PC-3 (cell line): ENCODE measurements around the gene ATXN1L. TPM values are rescaled to one million over a fixed set of nuclear protein-coding genes. Genes with fewer than 3 reads are reported as not detected.

ENCODE experiments used
- ATAC-seq: fragments of 200-7000 bp; cut with Tn5 transposase; 2 replicates; pipeline ENCODE4 v1.9.1; 2020; ENCODE audit warnings: mild to moderate bottlenecking, moderate library complexity
- BruUV-seq: library from RNA; stranded (reverse); fragments of 400-500 nt; replicated peaks from 2 replicates; lab custom pipeline; 2021; lab: Mats Ljungman, UMichigan
- CTCF ChIA-PET: fragments of 300-600 bp; sonication (Branson Sonifier 250); formaldehyde crosslinking; loops from one replicate; lab custom pipeline; 2022; ENCODE audit warnings: antibody characterized with exemption; lab: Charles Lee
- POLR2A ChIA-PET: fragments of 300-600 bp; sonication (Branson Sonifier 250); formaldehyde crosslinking; loops from one replicate; lab custom pipeline; 2022; ENCODE audit warnings: antibody characterized with exemption; ENCODE audit not compliant: unreplicated experiment; lab: Charles Lee
- DNase-seq: peaks from one replicate; pipeline ENCODE4 v3.0.0-alpha.2; 2015
- H2AFZ ChIP-seq: fragments of 300-600 bp; sonication (generic); 2 replicates; pipeline ENCODE4 v1.6.0; 2016; ENCODE audit warnings: antibody characterized with exemption, low read length
- H3F3A ChIP-seq: fragments of 300-600 bp; sonication (generic); one replicate; pipeline ENCODE4 v1.6.0; 2017; ENCODE audit warnings: antibody characterized with exemption, low read length, control low read depth, mild to moderate bottlenecking; ENCODE audit not compliant: unreplicated experiment
- H3K27ac ChIP-seq: fragments of 300-600 bp; sonication (generic); 2 replicates; pipeline ENCODE4 v1.5.1; 2016; ENCODE audit warnings: mild to moderate bottlenecking, low read length
- H3K27me3 ChIP-seq: fragments of 300-600 bp; sonication (generic); 2 replicates; pipeline ENCODE4 v1.6.1; 2016; ENCODE audit warnings: low read length, mixed read lengths
- H3K36me3 ChIP-seq: fragments of 300-600 bp; sonication (generic); 2 replicates; pipeline ENCODE4 v1.6.1; 2016; ENCODE audit warnings: low read depth, mixed run types, low read length, mixed read lengths
- H3K4me1 ChIP-seq: fragments of 300-600 bp; sonication (generic); 2 replicates; pipeline ENCODE4 v1.5.1; 2016; ENCODE audit warnings: low read length; ENCODE audit not compliant: insufficient read depth
- H3K4me2 ChIP-seq: fragments of 300-600 bp; sonication (generic); 2 replicates; pipeline ENCODE4 v1.6.0; 2016; ENCODE audit warnings: low read length
- H3K4me3 ChIP-seq: fragments of 300-600 bp; sonication (generic); 2 replicates; pipeline ENCODE4 v1.5.1; 2016; ENCODE audit warnings: mild to moderate bottlenecking, low read length, mixed read lengths
- H3K79me2 ChIP-seq: fragments of 300-600 bp; sonication (generic); 2 replicates; pipeline ENCODE4 v1.6.1; 2017; ENCODE audit warnings: low read length, mixed read lengths
- H3K9ac ChIP-seq: fragments of 300-600 bp; sonication (generic); 2 replicates; pipeline ENCODE4 v1.6.0; 2016; ENCODE audit warnings: mild to moderate bottlenecking, low read length
- H3K9me2 ChIP-seq: fragments of 300-600 bp; sonication (generic); replicated peaks from 2 replicates; pipeline ENCODE4 v1.6.1; 2016; ENCODE audit warnings: mixed run types, low read length, mixed read lengths
- H3K9me3 ChIP-seq: fragments of 300-600 bp; sonication (generic); 2 replicates; pipeline ENCODE4 v1.6.1; 2016; ENCODE audit warnings: low read length, mixed read lengths
- H4K20me1 ChIP-seq: fragments of 300-600 bp; sonication (generic); 2 replicates; pipeline ENCODE4 v1.6.1; 2016; ENCODE audit warnings: low read length, mixed read lengths
- EZH2 ChIP-seq: fragments of 300-600 bp; sonication (generic); IDR thresholded peaks from one replicate; pipeline ENCODE4 v1.6.1; 2017; ENCODE audit warnings: antibody characterized with exemption, mild to moderate bottlenecking, low read length; ENCODE audit not compliant: unreplicated experiment
- EZH2phosphoT487 ChIP-seq: fragments of 300-600 bp; sonication (generic); IDR thresholded peaks from 2 replicates; pipeline ENCODE4 v1.6.1; 2018; ENCODE audit warnings: mild to moderate bottlenecking, antibody characterized with exemption, low read length, borderline replicate concordance
- intact Hi-C: fragments of 100-400 bp; cut with micrococcal nuclease; formaldehyde crosslinking; loops from 2 replicates; pipeline ENCODE4 v1.9.0; 2023
- total RNA-seq: library from RNA; depleted of rRNA; stranded (reverse); fragments of >200 nt; gene quantifications from 2 replicates; pipeline ENCODE4 v1.2.3, GENCODE V29; 2014
- TF ChIP-seq, protein P1 (sequence below): fragments of 300-600 bp; sonication (generic); conservative IDR thresholded peaks from 2 replicates; pipeline ENCODE4 v1.5.1; 2017; ENCODE audit warnings: antibody characterized with exemption, low read depth, mild to moderate bottlenecking, low read length

The ATXN1L gene
- total RNA-seq, 1 experiment from 2014 or later: 8.5 TPM

DNA sequence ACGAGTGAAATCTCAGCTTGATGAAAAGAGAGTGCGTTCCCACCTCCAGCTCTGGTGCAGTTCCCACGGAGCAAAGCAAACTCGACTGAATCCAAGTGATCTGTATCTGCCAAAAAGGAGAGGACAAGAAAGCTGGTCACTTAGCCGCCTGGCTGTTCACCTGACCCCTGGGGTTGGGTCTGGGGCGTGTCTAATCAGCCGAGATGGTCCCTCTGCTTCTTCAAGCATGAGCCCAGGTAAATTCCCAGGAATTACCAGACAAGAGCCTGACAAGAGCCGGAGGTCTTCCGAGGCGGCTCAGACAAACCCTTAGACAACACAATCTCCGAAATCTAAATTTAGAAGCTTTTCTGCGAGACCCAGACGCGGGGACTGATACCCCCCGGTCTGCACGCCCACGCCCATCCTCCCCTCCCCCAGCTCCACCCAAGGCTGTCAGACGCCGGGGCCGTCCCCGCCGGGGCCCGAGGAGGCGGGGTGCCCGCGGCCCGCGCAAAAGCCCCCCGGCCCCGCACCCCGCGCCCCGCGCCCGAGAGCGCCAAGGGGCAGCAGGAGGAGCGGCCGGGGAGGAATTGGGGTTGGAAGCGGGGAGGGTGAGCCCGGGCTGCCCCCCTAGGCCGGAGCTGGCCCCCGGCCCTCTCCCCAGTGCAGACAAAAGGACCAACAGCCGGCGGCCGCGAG is 37.5 kb downstream of the ATXN1L start:
- no peaks in the 10 kb centered on the region for H3K36me3 ChIP-seq
- no peaks in the 10 kb centered on the region for H4K20me1 ChIP-seq
- peak overlapping the region; percentile 88 for H3K4me3 ChIP-seq
- H3K9me2 ChIP-seq: no peaks in the 10 kb centered on the region
- H3K27me3 ChIP-seq: no peaks in the 10 kb centered on the region
- peak overlapping the region; percentile 69 for H3K9ac ChIP-seq
- ChIA-PET POLR2A (no interaction called here), CTCF (interaction anchor here (0.5 to 1.3 kb wide), 2 partner anchors 78 to 122 kb away, joined by 4 to 10 read pairs; no protein-coding TSS in a partner anchor)
- H3K27ac ChIP-seq: no peak overlapping the region
- H3F3A ChIP-seq: no peaks in the 10 kb centered on the region
- no peaks in the 10 kb centered on the region for H3K9me3 ChIP-seq
- H3K4me2 ChIP-seq: peak overlapping the region; percentile 98
- H3K79me2 ChIP-seq: no peaks in the 10 kb centered on the region
- no TSS peak for BruUV-seq
- DNase-seq: peak; percentile 30
- peak overlapping the region; percentile 100 for H2AFZ ChIP-seq
- peak; percentile 37 for ATAC-seq
- intact Hi-C loops: loop anchor here (2.0 to 10.0 kb wide), 5 partner anchors 36 to 161 kb away; partner anchors contain the start of genes AP1G1, ATXN1L and PHLPP2
- TF ChIP-seq EZH2 (no peak), EZH2phosphoT487 (no peak)
- TF ChIP-seq, protein P1, sequence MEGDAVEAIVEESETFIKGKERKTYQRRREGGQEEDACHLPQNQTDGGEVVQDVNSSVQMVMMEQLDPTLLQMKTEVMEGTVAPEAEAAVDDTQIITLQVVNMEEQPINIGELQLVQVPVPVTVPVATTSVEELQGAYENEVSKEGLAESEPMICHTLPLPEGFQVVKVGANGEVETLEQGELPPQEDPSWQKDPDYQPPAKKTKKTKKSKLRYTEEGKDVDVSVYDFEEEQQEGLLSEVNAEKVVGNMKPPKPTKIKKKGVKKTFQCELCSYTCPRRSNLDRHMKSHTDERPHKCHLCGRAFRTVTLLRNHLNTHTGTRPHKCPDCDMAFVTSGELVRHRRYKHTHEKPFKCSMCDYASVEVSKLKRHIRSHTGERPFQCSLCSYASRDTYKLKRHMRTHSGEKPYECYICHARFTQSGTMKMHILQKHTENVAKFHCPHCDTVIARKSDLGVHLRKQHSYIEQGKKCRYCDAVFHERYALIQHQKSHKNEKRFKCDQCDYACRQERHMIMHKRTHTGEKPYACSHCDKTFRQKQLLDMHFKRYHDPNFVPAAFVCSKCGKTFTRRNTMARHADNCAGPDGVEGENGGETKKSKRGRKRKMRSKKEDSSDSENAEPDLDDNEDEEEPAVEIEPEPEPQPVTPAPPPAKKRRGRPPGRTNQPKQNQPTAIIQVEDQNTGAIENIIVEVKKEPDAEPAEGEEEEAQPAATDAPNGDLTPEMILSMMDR: no peak
- peaks cover 5% of the 10 kb centered on the region; the same call in 1 of the 2 replicates for H3K4me1 ChIP-seq

DNA sequence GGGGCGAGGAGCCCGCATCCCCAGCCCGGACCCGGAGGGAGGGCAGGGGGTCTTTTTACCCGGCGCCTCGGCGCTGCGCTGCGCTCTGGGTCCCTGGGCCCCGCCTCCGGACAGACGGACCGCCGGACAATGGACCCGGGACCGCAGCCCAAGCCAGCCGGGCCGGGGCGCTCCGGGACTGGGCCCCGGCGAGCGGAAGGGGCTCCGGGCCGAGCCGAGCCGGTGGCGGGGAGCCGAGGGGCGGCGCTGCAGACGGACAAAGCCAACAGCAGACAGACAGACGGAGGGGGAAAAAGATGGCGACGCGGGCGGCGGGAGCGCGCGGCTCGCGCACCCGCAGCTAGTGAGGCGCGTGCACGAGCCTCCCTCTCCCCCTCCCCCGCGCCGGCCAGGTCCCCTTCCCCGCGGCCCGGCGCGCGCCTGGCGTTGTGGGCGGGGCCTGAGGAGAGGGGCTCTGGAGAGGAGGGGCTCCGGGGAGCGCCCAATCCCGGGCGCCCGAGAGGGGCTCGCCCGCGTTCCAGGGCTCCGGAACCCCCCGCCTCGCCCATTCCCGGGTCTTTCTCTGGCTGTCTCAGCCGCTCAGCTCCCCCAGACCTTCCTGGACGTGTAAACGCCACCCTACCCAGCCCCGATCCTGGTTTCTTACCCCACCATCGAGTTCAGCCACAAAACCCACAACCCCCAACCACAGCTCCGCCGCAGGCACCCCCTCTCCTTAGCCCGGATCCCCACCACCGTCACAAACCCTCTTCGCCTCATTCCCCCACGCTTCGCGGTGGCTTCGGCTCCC is 38.3 kb downstream of the ATXN1L start, which contains the start of gene ZNF821:
ZNF821 (minus strand) TSS at position 334 of the 790 bp plus-strand sequence. CDS start 4,236 bp downstream, outside the sequence.
- intact Hi-C loops: loop anchor here (2.0 to 10.0 kb wide), 5 partner anchors 37 to 162 kb away; partner anchors contain the start of genes AP1G1, ATXN1L and PHLPP2

More for the DNA sequence above, 38.3 kb downstream of the ATXN1L start, which contains the start of gene ZNF821:
- ATAC-seq: peak; percentile 50
- ChIA-PET POLR2A (interaction anchor here (0.6 kb wide), 1 partner anchor 33 kb away, joined by 3 read pairs; no protein-coding TSS in a partner anchor), CTCF (interaction anchor here (0.5 kb wide), 1 partner anchor 123 kb away, joined by 4 read pairs; no protein-coding TSS in a partner anchor)
- Histone ChIP-seq H3K27ac (no peak within 1 kb of the TSS), H3F3A (no peaks in the 10 kb centered on the region), H3K27me3 (no peaks in the 10 kb centered on the region), H3K4me3 (peak within 1 kb of the TSS; percentile 88), H2AFZ (peak within 1 kb of the TSS; percentile 100), H3K36me3 (no peaks in the 10 kb centered on the region), H4K20me1 (no peaks in the 10 kb centered on the region), H3K9me2 (no peaks in the 10 kb centered on the region), H3K4me1 (peaks cover 5% of the 10 kb centered on the region; the same call in 1 of the 2 replicates), H3K79me2 (no peaks in the 10 kb centered on the region), H3K9ac (peak within 1 kb of the TSS; percentile 69), H3K9me3 (no peaks in the 10 kb centered on the region), H3K4me2 (peak within 1 kb of the TSS; percentile 98)
- BruUV-seq: no TSS peak
- peak; percentile 70 for DNase-seq
- TF ChIP-seq, protein P1: peak; percentile 28; the same call in 1 of the 2 replicates
- TF ChIP-seq EZH2 (no peak), EZH2phosphoT487 (no peak)
